Globus pallidus (tissue), 1 donor: ENCODE results near the gene CBL.
A peak's percentile ranks its signal among the peaks of the same experiment; 100 is the strongest.

Experiments used
- DNase-seq: peaks from one replicate; pipeline ENCODE4 v3.0.0-alpha.2; 2015; ENCODE audit warnings: low spot score

The CBL gene

GRCh38 chr11:119314726-119315125, 108.6 kb downstream of the CBL start:
- no peak for DNase-seq

- peak; percentile 84 for DNase-seq
These were observed 109.2 kb downstream of the CBL start for GRCh38 chr11:119315131-119316015.

- peak; percentile 90 for DNase-seq
These were observed 110.0 kb downstream of the CBL start for GRCh38 chr11:119316016-119316728.

GRCh38 chr11:119316729-119317591, 110.8 kb downstream of the CBL start, which contains the start of gene MCAM:
TSS of gene MCAM (minus strand) at chr11:119317130. CDS start at chr11:119317101, 29 bp downstream.
- peak; percentile 71 for DNase-seq

GRCh38 chr11:119317592-119318239, 111.6 kb downstream of the CBL start:
- DNase-seq = peak; percentile 38

- DNase-seq = peak; percentile 50
These were observed 112.3 kb downstream of the CBL start for GRCh38 chr11:119318240-119319135.

- DNase-seq = no peak
These were observed 113.1 kb downstream of the CBL start for GRCh38 chr11:119319136-119319699.

GRCh38 chr11:119319700-119320239, 113.6 kb downstream of the CBL start:
- peak; percentile 35 for DNase-seq

- peak; percentile 87 for DNase-seq
These were observed 114.2 kb downstream of the CBL start for GRCh38 chr11:119320240-119320775.

- DNase-seq = peak; percentile 62
These were observed 114.8 kb downstream of the CBL start for GRCh38 chr11:119320776-119321524.

- no peak for DNase-seq
These were observed 116.2 kb downstream of the CBL start for GRCh38 chr11:119322360-119322739.

GRCh38 chr11:119322921-119323531, 116.9 kb downstream of the CBL start:
- no peak for DNase-seq

GRCh38 chr11:119323532-119324033, 117.4 kb downstream of the CBL start:
- peak; percentile 70 for DNase-seq

- no peak for DNase-seq
These were observed 118.0 kb downstream of the CBL start for GRCh38 chr11:119324189-119324588.

- no peak for DNase-seq
These were observed 123.2 kb downstream of the CBL start for GRCh38 chr11:119329320-119329719.

GRCh38 chr11:119330237-119330636, 124.1 kb downstream of the CBL start:
- DNase-seq = no peak

- no peak for DNase-seq
These were observed 126.1 kb downstream of the CBL start for GRCh38 chr11:119332111-119332765.
